ENCODE results near the gene MIEF2.

Gene MIEF2

GRCh38 chr17:18228176-18228682 is 32.2 kb upstream of the MIEF2 start:
- Histone ChIP-seq H3K79me1 (ENCODE audit: low read depth, low read length) (peaks cover 41% of the 10 kb centered on the region), H3K27me3 (ENCODE audit: control insufficient read depth in 3 of 3, insufficient read depth in 3 of 3, low read depth in 1 of 3, low read length in 3 of 3) (no peaks in the 10 kb centered on the region), H3K9ac (ENCODE audit: low read depth, low read length, poor library complexity) (no peak overlapping the region), H2BK12ac (ENCODE audit: low read length) (no peak overlapping the region), H3K18ac (ENCODE audit: low read length) (peak overlapping the region; percentile 36), H2AFZ (ENCODE audit: low read length) (no peak overlapping the region), H3K27ac (replicated peaks; ENCODE audit: low read length) (no peak overlapping the region), H3K14ac (ENCODE audit: low read length) (no peak overlapping the region), H2AK5ac (ENCODE audit: low read depth, low read length) (peak overlapping the region; percentile 32), H4K91ac (ENCODE audit: low read depth, low read length, poor library complexity) (no peak overlapping the region), H3K23ac (ENCODE audit: low read depth, low read length, poor library complexity) (peak overlapping the region; percentile 59), H2BK120ac (ENCODE audit: low read depth, low read length) (peak overlapping the region; percentile 35), H3K4me1 (ENCODE audit: control insufficient read depth in 2 of 2, insufficient read depth in 1 of 2, low read depth in 1 of 2, low read length in 2 of 2) (peaks cover 53 to 56% of the 10 kb centered on the region in 2 donors), H2BK15ac (ENCODE audit: low read length) (no peak overlapping the region), H4K8ac (ENCODE audit: low read depth, low read length) (no peak overlapping the region), H3K9me3 (replicated peaks in 1 of 2; ENCODE audit: control insufficient read depth in 2 of 2, insufficient read depth in 1 of 2, low read depth in 1 of 2, low read length in 2 of 2) (no peaks in the 10 kb centered on the region), H2BK5ac (ENCODE audit: low read length) (peak overlapping the region; percentile 39), H3K4ac (ENCODE audit: low read length) (no peak overlapping the region), H3K36me3 (replicated peaks in 1 of 2; ENCODE audit: control insufficient read depth in 2 of 2, insufficient read depth in 2 of 2, low read length in 2 of 2) (peaks cover 11 to 15% of the 10 kb centered on the region in 2 donors), H3K4me3 (ENCODE audit: low read length in 2 of 2) (no peak overlapping the region), H3K4me2 (ENCODE audit: insufficient read depth, low read length, poor library complexity, severe bottlenecking) (no peak overlapping the region)
- no CpG with 5 or more reads among the region's 10 CpGs for WGBS, 2 donors (ENCODE audit: extremely low coverage in 2 of 2, insufficient read length in 2 of 2, insufficient replicate concordance in 1 of 2)
- no peak for DNase-seq (ENCODE audit: low spot score)

GRCh38 chr17:18229254-18229653 is 31.2 kb upstream of the MIEF2 start:
- Histone ChIP-seq H2BK120ac (ENCODE audit: low read depth, low read length) (peak overlapping the region; percentile 47), H3K9ac (ENCODE audit: low read depth, low read length, poor library complexity) (peak overlapping the region; percentile 50), H3K27ac (replicated peaks; ENCODE audit: low read length) (no peak overlapping the region), H3K4ac (ENCODE audit: low read length) (no peak overlapping the region), H3K18ac (ENCODE audit: low read length) (peak overlapping the region; percentile 100), H3K23ac (ENCODE audit: low read depth, low read length, poor library complexity) (no peak overlapping the region), H2BK15ac (ENCODE audit: low read length) (peak overlapping the region; percentile 14), H3K4me1 (ENCODE audit: control insufficient read depth in 2 of 2, insufficient read depth in 1 of 2, low read depth in 1 of 2, low read length in 2 of 2) (peaks cover 47 to 52% of the 10 kb centered on the region in 2 donors), H4K91ac (ENCODE audit: low read depth, low read length, poor library complexity) (no peak overlapping the region), H2BK12ac (ENCODE audit: low read length) (no peak overlapping the region), H3K9me3 (replicated peaks in 1 of 2; ENCODE audit: control insufficient read depth in 2 of 2, insufficient read depth in 1 of 2, low read depth in 1 of 2, low read length in 2 of 2) (no peaks in the 10 kb centered on the region), H4K8ac (ENCODE audit: low read depth, low read length) (no peak overlapping the region), H3K4me3 (ENCODE audit: low read length in 2 of 2) (no peak overlapping the region), H2AK5ac (ENCODE audit: low read depth, low read length) (peak overlapping the region; percentile 99), H3K36me3 (replicated peaks in 1 of 2; ENCODE audit: control insufficient read depth in 2 of 2, insufficient read depth in 2 of 2, low read length in 2 of 2) (peaks cover 20 to 25% of the 10 kb centered on the region in 2 donors), H2AFZ (ENCODE audit: low read length) (no peak overlapping the region), H2BK5ac (ENCODE audit: low read length) (peak overlapping the region; percentile 55), H3K79me1 (ENCODE audit: low read depth, low read length) (peaks cover 48% of the 10 kb centered on the region), H3K14ac (ENCODE audit: low read length) (no peak overlapping the region), H3K27me3 (ENCODE audit: control insufficient read depth in 3 of 3, insufficient read depth in 3 of 3, low read depth in 1 of 3, low read length in 3 of 3) (no peaks in the 10 kb centered on the region), H3K4me2 (ENCODE audit: insufficient read depth, low read length, poor library complexity, severe bottlenecking) (no peak overlapping the region)
- WGBS, 2 donors (ENCODE audit: extremely low coverage in 2 of 2, insufficient read length in 2 of 2, insufficient replicate concordance in 1 of 2) = no CpG with 5 or more reads among the region's 4 CpGs
- DNase-seq (ENCODE audit: low spot score) = no peak

- Histone ChIP-seq H2BK12ac (ENCODE audit: low read length) (peak overlapping the region; percentile 100), H4K91ac (ENCODE audit: low read depth, low read length, poor library complexity) (no peak overlapping the region), H3K79me1 (ENCODE audit: low read depth, low read length) (peaks cover 51% of the 10 kb centered on the region), H3K9me3 (replicated peaks in 1 of 2; ENCODE audit: control insufficient read depth in 2 of 2, insufficient read depth in 1 of 2, low read depth in 1 of 2, low read length in 2 of 2) (no peaks in the 10 kb centered on the region), H3K27me3 (ENCODE audit: control insufficient read depth in 3 of 3, insufficient read depth in 3 of 3, low read depth in 1 of 3, low read length in 3 of 3) (no peaks in the 10 kb centered on the region), H2AFZ (ENCODE audit: low read length) (no peak overlapping the region), H3K14ac (ENCODE audit: low read length) (no peak overlapping the region), H3K27ac (replicated peaks; ENCODE audit: low read length) (peak overlapping the region; percentile 76), H3K4ac (ENCODE audit: low read length) (no peak overlapping the region), H2BK5ac (ENCODE audit: low read length) (peak overlapping the region; percentile 100), H2BK15ac (ENCODE audit: low read length) (peak overlapping the region; percentile 100), H2AK5ac (ENCODE audit: low read depth, low read length) (peak overlapping the region; percentile 99), H3K23ac (ENCODE audit: low read depth, low read length, poor library complexity) (peak overlapping the region; percentile 8), H3K4me1 (ENCODE audit: control insufficient read depth in 2 of 2, insufficient read depth in 1 of 2, low read depth in 1 of 2, low read length in 2 of 2) (peaks cover 47 to 51% of the 10 kb centered on the region in 2 donors), H4K8ac (ENCODE audit: low read depth, low read length) (no peak overlapping the region), H3K18ac (ENCODE audit: low read length) (peak overlapping the region; percentile 100), H3K36me3 (replicated peaks in 1 of 2; ENCODE audit: control insufficient read depth in 2 of 2, insufficient read depth in 2 of 2, low read length in 2 of 2) (peaks cover 26 to 30% of the 10 kb centered on the region in 2 donors), H3K4me2 (ENCODE audit: insufficient read depth, low read length, poor library complexity, severe bottlenecking) (no peak overlapping the region), H2BK120ac (ENCODE audit: low read depth, low read length) (peak overlapping the region; percentile 91), H3K4me3 (ENCODE audit: low read length in 2 of 2) (no peak overlapping the region), H3K9ac (ENCODE audit: low read depth, low read length, poor library complexity) (peak overlapping the region; percentile 50)
- DNase-seq (ENCODE audit: low spot score) = no peak
- no CpG with 5 or more reads among the region's 7 CpGs for WGBS, 2 donors (ENCODE audit: extremely low coverage in 2 of 2, insufficient read length in 2 of 2, insufficient replicate concordance in 1 of 2)
Measured at GRCh38 chr17:18229771-18230170, 30.7 kb upstream of the MIEF2 start.

- Histone ChIP-seq H3K4me1 (ENCODE audit: control insufficient read depth in 2 of 2, insufficient read depth in 1 of 2, low read depth in 1 of 2, low read length in 2 of 2) (peaks cover 47 to 51% of the 10 kb centered on the region in 2 donors), H2AFZ (ENCODE audit: low read length) (no peak overlapping the region), H3K79me1 (ENCODE audit: low read depth, low read length) (peaks cover 57% of the 10 kb centered on the region), H3K4me2 (ENCODE audit: insufficient read depth, low read length, poor library complexity, severe bottlenecking) (peak overlapping the region; percentile 50), H4K8ac (ENCODE audit: low read depth, low read length) (no peak overlapping the region), H3K27me3 (ENCODE audit: control insufficient read depth in 3 of 3, insufficient read depth in 3 of 3, low read depth in 1 of 3, low read length in 3 of 3) (no peaks in the 10 kb centered on the region), H2BK15ac (ENCODE audit: low read length) (peak overlapping the region; percentile 100), H3K14ac (ENCODE audit: low read length) (peak overlapping the region; percentile 89), H4K91ac (ENCODE audit: low read depth, low read length, poor library complexity) (peak overlapping the region; percentile 88), H2BK5ac (ENCODE audit: low read length) (peak overlapping the region; percentile 100), H3K9ac (ENCODE audit: low read depth, low read length, poor library complexity) (peak overlapping the region; percentile 72), H3K27ac (replicated peaks; ENCODE audit: low read length) (peak overlapping the region; percentile 76), H3K4me3 (ENCODE audit: low read length in 2 of 2) (no peak overlapping the region), H3K36me3 (replicated peaks in 1 of 2; ENCODE audit: control insufficient read depth in 2 of 2, insufficient read depth in 2 of 2, low read length in 2 of 2) (peaks cover 33 to 38% of the 10 kb centered on the region in 2 donors), H2AK5ac (ENCODE audit: low read depth, low read length) (peak overlapping the region; percentile 99), H2BK120ac (ENCODE audit: low read depth, low read length) (peak overlapping the region; percentile 91), H3K18ac (ENCODE audit: low read length) (peak overlapping the region; percentile 100), H3K4ac (ENCODE audit: low read length) (peak overlapping the region; percentile 87), H2BK12ac (ENCODE audit: low read length) (peak overlapping the region; percentile 100), H3K23ac (ENCODE audit: low read depth, low read length, poor library complexity) (peak overlapping the region; percentile 8), H3K9me3 (replicated peaks in 1 of 2; ENCODE audit: control insufficient read depth in 2 of 2, insufficient read depth in 1 of 2, low read depth in 1 of 2, low read length in 2 of 2) (no peaks in the 10 kb centered on the region)
- no peak for DNase-seq (ENCODE audit: low spot score)
- no CpG with 5 or more reads among the region's 14 CpGs for WGBS, 2 donors (ENCODE audit: extremely low coverage in 2 of 2, insufficient read length in 2 of 2, insufficient replicate concordance in 1 of 2)
Measured at GRCh38 chr17:18230288-18231141, 29.9 kb upstream of the MIEF2 start.

Data from neuronal stem cell (in vitro differentiated cells).